GM13977 (cell line): Measurements from ENCODE around the gene ZNF729.

Experiments used
- DNase-seq: peaks from one replicate; pipeline ENCODE4 v3.0.0; 2012; ENCODE audit warnings: low spot score
- in situ Hi-C: fragments of 300-500 bp; cut with MboI; formaldehyde crosslinking; loops from one replicate; pipeline ENCODE4 v1.12.0; 2022; ENCODE audit warnings: low sequenced_read_pairs, low pct_unique_long_range_greater_than_20kb, mixed read lengths, inconsistent platforms; ENCODE audit not compliant: unreplicated experiment
- TF ChIP-seq, protein P1 (sequence below): IDR thresholded peaks from 2 replicates; pipeline ENCODE4 v1.5.1; 2012; ENCODE audit warnings: mild to moderate bottlenecking, control low read depth; ENCODE audit not compliant: insufficient read depth; ENCODE audit errors: extremely low read depth, missing control alignments

Gene ZNF729

GRCh38 chr19:22354665-22355064, 68.4 kb downstream of the ZNF729 start:
- in situ Hi-C loops, result no loop called here
- no peak for DNase-seq

More at GRCh38 chr19:22354665-22355064, 68.4 kb downstream of the ZNF729 start:
- TF ChIP-seq, protein P1, sequence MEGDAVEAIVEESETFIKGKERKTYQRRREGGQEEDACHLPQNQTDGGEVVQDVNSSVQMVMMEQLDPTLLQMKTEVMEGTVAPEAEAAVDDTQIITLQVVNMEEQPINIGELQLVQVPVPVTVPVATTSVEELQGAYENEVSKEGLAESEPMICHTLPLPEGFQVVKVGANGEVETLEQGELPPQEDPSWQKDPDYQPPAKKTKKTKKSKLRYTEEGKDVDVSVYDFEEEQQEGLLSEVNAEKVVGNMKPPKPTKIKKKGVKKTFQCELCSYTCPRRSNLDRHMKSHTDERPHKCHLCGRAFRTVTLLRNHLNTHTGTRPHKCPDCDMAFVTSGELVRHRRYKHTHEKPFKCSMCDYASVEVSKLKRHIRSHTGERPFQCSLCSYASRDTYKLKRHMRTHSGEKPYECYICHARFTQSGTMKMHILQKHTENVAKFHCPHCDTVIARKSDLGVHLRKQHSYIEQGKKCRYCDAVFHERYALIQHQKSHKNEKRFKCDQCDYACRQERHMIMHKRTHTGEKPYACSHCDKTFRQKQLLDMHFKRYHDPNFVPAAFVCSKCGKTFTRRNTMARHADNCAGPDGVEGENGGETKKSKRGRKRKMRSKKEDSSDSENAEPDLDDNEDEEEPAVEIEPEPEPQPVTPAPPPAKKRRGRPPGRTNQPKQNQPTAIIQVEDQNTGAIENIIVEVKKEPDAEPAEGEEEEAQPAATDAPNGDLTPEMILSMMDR, result no peak
